ENCODE measurements around the gene RASGEF1C. TPM values are rescaled to one million over a fixed set of nuclear protein-coding genes. Genes with fewer than 3 reads are reported as not detected.

The RASGEF1C gene
- total and polyA plus RNA-seq, 10 donors = 0.06 to 1.1 (median 0.21) TPM; not detected in 6

- TF ChIP-seq POLR2A (IDR thresholded peaks at IDR 0.05) = no peak
- TF ChIP-seq CTCF (IDR thresholded peaks at IDR 0.05 in 8 of 11, conservative IDR thresholded peaks at IDR 0.05 in 3 of 11) = no peak
- no peak for TF ChIP-seq POLR2AphosphoS5 (IDR thresholded peaks at IDR 0.05)
- no peak for DNase-seq
- peaks cover 0 to 85% (median 23%) of the 10 kb centered on the region in 8 donors for H3K9me3 ChIP-seq
- peaks cover 4 to 100% (median 73%) of the 10 kb centered on the region in 6 donors for H3K36me3 ChIP-seq
- H3K4me1 ChIP-seq = no peaks in the 10 kb centered on the region
- intact Hi-C loops (cut with DNase I; ENCODE audit: low total_unique reads) = no loop called here
- H3K27ac ChIP-seq = no peak overlapping the region
- H3K27me3 ChIP-seq (replicated peaks in 1 of 7) = no peaks in the 10 kb centered on the region
- WGBS, 5 donors = 90 to 96% (median 90%) methylated on average over 5 of the region's 5 CpGs
- no peak overlapping the region for H3K4me3 ChIP-seq
Observed at GRCh38 chr5:180235077-180235476, 26.1 kb upstream of the RASGEF1C start.

GRCh38 chr5:180234271-180234670, 25.3 kb upstream of the RASGEF1C start:
- TF ChIP-seq CTCF (IDR thresholded peaks at IDR 0.05 in 8 of 11, conservative IDR thresholded peaks at IDR 0.05 in 3 of 11) (no peak), POLR2A (IDR thresholded peaks at IDR 0.05) (no peak), POLR2AphosphoS5 (IDR thresholded peaks at IDR 0.05) (no peak)
- 95 to 98% (median 96%) methylated on average over 15 of the region's 15 CpGs for WGBS, 5 donors
- H3K36me3 ChIP-seq = peaks cover 4 to 99% (median 65%) of the 10 kb centered on the region in 6 donors
- H3K27ac ChIP-seq = no peak overlapping the region
- no peaks in the 10 kb centered on the region for H3K27me3 ChIP-seq (replicated peaks in 1 of 7)
- no peaks in the 10 kb centered on the region for H3K4me1 ChIP-seq
- H3K4me3 ChIP-seq = no peak overlapping the region
- DNase-seq = peak; percentile 53
- intact Hi-C loops (cut with DNase I; ENCODE audit: low total_unique reads) = no loop called here
- H3K9me3 ChIP-seq = peaks cover 0 to 86% (median 30%) of the 10 kb centered on the region in 8 donors

- H3K27ac ChIP-seq = no peak overlapping the region
- H3K36me3 ChIP-seq = peaks cover 4 to 97% (median 59%) of the 10 kb centered on the region in 6 donors
- H3K27me3 ChIP-seq (replicated peaks in 1 of 7) = no peaks in the 10 kb centered on the region
- no peak overlapping the region for H3K4me3 ChIP-seq
- DNase-seq = peak; percentile 41
- TF ChIP-seq POLR2A (IDR thresholded peaks at IDR 0.05) (no peak), POLR2AphosphoS5 (IDR thresholded peaks at IDR 0.05) (no peak), CTCF (IDR thresholded peaks at IDR 0.05 in 8 of 11, conservative IDR thresholded peaks at IDR 0.05 in 3 of 11) (no peak)
- WGBS, 5 donors = 94 to 96% (median 94%) methylated on average over 11 of the region's 11 CpGs
- no peaks in the 10 kb centered on the region for H3K4me1 ChIP-seq
- H3K9me3 ChIP-seq = peaks cover 0 to 86% (median 33%) of the 10 kb centered on the region in 8 donors
- intact Hi-C loops (cut with DNase I; ENCODE audit: low total_unique reads) = no loop called here
Observed at GRCh38 chr5:180233729-180234128, 24.7 kb upstream of the RASGEF1C start.

GRCh38 chr5:180230017-180230416, 21.0 kb upstream of the RASGEF1C start:
- Histone ChIP-seq H3K36me3 (peaks cover 0 to 64% (median 25%) of the 10 kb centered on the region in 6 donors), H3K27ac (no peak overlapping the region), H3K4me3 (no peak overlapping the region), H3K4me1 (no peaks in the 10 kb centered on the region), H3K27me3 (replicated peaks in 1 of 7) (no peaks in the 10 kb centered on the region), H3K9me3 (peaks cover 2 to 91% (median 59%) of the 10 kb centered on the region in 8 donors)
- 77 to 94% (median 80%) methylated on average over 6 to 7 of the region's 7 CpGs for WGBS, 5 donors
- TF ChIP-seq POLR2AphosphoS5 (IDR thresholded peaks at IDR 0.05) (no peak), CTCF (IDR thresholded peaks at IDR 0.05 in 8 of 11, conservative IDR thresholded peaks at IDR 0.05 in 3 of 11) (no peak), POLR2A (IDR thresholded peaks at IDR 0.05) (no peak)
- intact Hi-C loops (cut with DNase I; ENCODE audit: low total_unique reads) = no loop called here
- peak; percentile 35 for DNase-seq
